NB4 (cell line): ENCODE results near the gene CCDC57.

Experiments used
- CTCF ChIP-seq: IDR thresholded peaks from one replicate; pipeline ENCODE4 v1.5.1; 2012; ENCODE audit warnings: low read depth, low read length
- MAX ChIP-seq: IDR thresholded peaks from 2 replicates; pipeline ENCODE4 v1.6.1; 2011; ENCODE audit warnings: low read depth, low read length
- POLR2A ChIP-seq: IDR thresholded peaks from 2 replicates; pipeline ENCODE4 v1.6.1; 2011; ENCODE audit warnings: mild to moderate bottlenecking; ENCODE audit not compliant: insufficient read length; ENCODE audit errors: extremely low read depth

DNA sequence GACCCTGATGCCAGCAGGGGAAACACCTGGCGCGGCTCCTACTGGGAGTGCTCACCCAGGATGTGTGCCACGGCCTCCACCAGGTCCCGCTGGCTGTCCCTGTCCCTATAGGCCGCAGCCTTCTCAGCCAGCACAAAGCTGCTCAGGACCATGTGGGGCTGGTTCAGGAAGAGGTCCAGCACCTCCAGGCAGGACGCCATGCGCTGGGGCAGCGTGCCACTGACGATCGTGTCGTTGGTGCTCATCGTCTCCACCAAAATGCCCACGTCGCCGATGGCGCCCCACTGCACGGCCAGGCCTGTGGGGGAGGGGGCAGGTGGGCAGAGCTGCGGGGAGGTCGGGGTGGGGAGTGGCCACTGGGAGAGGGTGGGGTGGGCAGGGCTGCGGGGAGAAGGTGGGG lies 131.1 kb downstream of the CCDC57 start:
- no peak for TF ChIP-seq CTCF
- TF ChIP-seq MAX: no peak
- TF ChIP-seq POLR2A: no peak
